Kidney tubule cell (primary cell): ENCODE data around the gene SLC41A1.
"Not testable (repeated sequence)": the region's sequence is repeated elsewhere in the genome, so short reads cannot be mapped to it uniquely, and the experiment has no call there.

ENCODE experiments used
- DNase-seq: peaks from one replicate; pipeline ENCODE4 v3.0.0-alpha.2; 2018; ENCODE audit warnings: low spot score

Gene SLC41A1

DNA sequence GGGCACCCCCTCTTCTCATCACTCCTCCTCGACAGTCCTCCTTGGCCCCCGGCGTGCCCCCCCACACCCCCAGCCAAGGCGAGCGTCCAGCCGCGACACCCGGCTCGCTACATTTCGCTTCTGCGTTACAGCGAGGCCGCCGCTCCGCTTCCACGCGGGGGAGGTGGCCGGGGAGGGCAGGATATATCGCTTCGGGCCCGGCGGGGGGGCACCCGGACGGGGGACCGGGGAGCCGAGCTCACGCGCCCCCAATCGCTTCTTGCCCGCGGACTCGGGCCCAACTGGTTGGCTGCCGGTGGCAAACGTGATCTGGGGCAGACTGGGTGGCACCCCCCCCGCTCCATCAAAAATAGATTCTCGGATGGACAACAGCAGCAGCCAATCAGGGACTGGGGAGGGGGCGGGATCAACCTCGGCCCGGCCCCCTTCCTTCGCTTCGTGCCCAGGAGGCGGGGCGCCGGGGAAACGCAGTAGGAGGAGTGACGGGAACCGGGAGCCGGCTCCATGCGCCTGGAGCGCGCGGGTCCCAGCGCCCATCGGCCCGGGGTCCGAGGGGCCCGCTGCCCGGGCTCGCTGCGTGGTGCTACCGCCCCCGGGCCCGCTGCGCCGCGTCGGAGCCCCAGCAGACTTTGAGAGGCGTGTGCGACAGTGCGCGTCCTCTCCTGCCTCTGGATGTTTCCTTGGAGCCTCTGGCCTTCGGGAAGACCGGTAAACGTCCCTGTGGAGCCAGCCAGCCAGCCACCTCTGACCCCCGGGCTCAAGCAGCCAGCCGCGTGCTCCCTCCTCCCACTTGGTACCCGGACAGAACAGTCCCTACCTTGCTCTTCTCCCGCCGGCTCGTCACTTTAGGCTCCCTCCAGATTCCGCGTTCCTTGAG, at the start of gene SLC41A1:
Gene SLC41A1, minus strand, starts transcription at position 321 of the 877 bp plus-strand sequence. CDS start 2,757 bp downstream, outside the sequence.
- DNase-seq: peak; percentile 91

DNA sequence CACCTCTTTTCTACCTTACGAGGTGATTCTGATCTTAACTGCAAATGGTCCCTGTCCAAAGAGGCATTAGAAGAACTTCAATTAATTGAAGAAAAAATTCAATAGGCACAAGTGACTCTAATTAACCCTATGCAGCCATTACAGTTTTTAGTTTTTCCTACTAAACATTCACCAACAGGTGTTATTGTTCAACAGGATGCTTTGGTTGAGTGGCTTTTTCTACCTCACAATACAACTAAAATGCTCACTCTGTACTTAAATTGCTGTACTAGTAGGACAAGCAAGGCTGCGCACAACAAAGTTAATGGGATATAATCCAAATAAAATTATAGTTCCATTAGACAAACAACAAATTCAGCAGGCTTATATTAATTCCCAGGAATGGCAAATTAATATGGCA, 48.5 kb upstream of the SLC41A1 start:
- DNase-seq: no peak

GRCh38 chr1:205858141-205858961, 45.4 kb upstream of the SLC41A1 start:
- no peak for DNase-seq

DNA sequence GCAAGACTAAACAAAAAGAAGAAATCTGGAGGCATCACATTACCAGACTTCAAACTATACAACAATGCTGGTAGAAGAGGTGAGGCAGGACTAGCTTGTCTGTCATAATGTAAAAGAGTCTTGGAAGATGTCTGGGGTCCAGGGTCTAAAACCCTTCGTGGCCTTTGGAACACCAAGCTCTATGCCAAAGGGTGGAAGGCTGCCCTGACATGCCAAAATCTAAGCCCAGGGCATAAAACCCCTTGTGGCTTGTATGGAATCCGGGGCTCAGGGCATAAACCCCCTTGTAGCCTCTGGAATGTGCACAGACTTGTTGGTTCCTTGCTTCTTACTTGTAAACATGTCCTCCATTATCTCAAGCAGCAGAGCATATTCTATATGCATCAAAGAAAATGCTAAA, 44.5 kb upstream of the SLC41A1 start:
- DNase-seq: not testable (repeated sequence)

- DNase-seq: no peak
These were observed 43.4 kb upstream of the SLC41A1 start for GRCh38 chr1:205856433-205856832.

- DNase-seq: no peak
These were observed 40.0 kb upstream of the SLC41A1 start for GRCh38 chr1:205852969-205853368.

GRCh38 chr1:205851993-205852392, 39.0 kb upstream of the SLC41A1 start:
- no peak for DNase-seq

DNA sequence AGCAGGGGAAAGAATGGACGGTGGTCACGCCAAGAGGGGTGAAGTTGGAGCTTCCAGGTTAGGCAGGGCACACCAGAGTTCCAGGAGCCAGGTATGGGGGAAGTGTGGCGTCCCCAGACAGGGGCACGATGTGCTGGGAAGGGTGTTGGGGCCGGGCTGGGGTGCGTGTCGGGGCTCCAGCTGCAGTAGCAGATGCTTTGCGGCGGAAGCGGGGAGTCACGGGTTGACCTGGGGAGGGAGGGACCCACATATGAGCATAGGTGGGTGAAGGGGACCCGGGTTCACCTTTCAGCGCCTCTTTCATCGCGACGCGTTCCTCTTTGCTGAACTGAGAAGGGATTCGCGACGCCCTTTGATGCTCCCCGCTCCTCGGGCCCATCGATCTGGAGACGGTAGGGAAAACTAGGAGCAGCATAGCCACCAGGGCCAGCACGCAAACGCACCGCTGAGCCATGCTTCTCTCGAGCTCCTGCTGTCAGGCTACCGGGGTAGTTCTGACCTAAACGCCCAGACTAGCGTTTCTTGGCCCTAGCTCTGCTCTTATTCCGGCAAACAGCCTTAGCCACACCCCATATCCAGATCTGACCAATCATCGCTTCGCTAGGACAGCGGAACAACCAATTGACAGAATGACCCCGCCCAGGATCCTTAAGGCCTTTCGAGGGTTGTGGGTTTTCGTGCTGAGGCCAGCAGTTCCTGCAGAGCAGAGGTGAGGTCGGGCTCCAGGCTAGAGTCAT, 36.8 kb upstream of the SLC41A1 start, which contains the start of gene PM20D1:
Gene PM20D1, minus strand, starts transcription at position 514 of the 737 bp plus-strand sequence. Its CDS starts 60 bp downstream, at position 454.
- peak; percentile 20 for DNase-seq

- no peak for DNase-seq
These were observed 30.2 kb upstream of the SLC41A1 start for GRCh38 chr1:205843036-205843859.

DNA sequence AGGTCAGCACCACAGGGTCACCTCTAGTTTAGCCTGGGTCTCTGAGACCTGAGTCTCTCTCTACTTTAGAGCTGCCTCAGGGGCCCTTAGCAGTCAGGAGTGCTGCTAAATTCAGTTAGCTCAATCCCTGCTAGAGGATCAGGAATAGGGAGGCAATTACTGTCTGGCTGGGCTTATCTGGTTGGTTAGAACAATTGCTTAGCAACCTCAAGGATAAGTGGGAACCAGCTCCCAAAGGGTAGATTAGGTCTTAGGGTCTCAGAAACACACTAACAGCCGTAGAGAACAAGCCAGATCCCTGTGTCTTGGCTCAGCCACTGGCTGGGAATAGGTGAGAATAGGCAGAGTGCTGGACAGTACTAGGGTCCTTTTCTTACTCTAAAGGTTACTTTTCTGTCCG, 29.2 kb upstream of the SLC41A1 start:
- no peak for DNase-seq

GRCh38 chr1:205840146-205840923, 27.3 kb upstream of the SLC41A1 start:
- DNase-seq: no peak

GRCh38 chr1:205837382-205837970, 24.5 kb upstream of the SLC41A1 start:
- no peak for DNase-seq

DNA sequence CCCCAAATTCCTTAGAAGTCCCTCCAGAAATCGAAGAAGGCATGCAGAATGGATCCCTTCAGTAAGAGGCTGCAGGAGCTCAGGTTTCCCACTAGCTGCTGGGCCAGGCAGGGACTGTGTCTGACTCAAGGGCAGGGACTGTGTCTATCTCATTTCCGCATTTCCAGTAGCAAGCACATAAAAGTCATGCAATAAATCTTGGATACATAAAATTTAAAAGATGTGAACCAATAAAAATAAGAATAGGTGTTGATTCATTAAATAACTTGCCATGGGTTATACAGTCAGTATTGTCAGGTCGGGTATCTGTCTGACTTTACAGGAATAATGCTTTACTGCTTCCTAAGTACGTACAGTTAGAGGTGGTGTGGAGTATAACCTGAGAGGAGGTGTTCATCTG, 21.8 kb upstream of the SLC41A1 start:
- no peak for DNase-seq

- DNase-seq: peak; percentile 10
These were observed 19.3 kb upstream of the SLC41A1 start for GRCh38 chr1:205832326-205832751.

DNA sequence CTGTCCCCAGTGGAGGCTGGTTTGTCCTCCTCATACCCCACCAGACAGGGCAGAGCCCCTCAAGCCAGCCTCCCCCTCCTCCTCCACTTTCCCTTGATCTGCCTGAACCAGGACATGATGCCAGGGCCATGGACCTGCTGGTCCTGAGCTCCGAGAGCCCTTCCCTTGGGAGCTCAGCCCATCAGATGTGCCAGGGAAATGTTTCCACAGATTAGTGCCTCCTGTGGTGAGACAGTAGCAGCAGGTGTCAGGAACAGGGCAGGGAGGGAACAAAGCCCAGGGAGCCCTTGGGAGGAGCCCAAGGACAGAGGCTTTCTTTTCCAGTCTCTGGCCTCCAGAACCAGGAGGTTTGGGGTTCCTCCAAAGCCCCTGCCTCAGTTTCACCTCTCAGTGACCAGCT, 14.6 kb upstream of the SLC41A1 start:
- no peak for DNase-seq

GRCh38 chr1:205826995-205827394, 14.0 kb upstream of the SLC41A1 start:
- DNase-seq: no peak

GRCh38 chr1:205826016-205826806, 13.2 kb upstream of the SLC41A1 start:
- no peak for DNase-seq

GRCh38 chr1:205824180-205824579, 11.2 kb upstream of the SLC41A1 start:
- DNase-seq: no peak

DNA sequence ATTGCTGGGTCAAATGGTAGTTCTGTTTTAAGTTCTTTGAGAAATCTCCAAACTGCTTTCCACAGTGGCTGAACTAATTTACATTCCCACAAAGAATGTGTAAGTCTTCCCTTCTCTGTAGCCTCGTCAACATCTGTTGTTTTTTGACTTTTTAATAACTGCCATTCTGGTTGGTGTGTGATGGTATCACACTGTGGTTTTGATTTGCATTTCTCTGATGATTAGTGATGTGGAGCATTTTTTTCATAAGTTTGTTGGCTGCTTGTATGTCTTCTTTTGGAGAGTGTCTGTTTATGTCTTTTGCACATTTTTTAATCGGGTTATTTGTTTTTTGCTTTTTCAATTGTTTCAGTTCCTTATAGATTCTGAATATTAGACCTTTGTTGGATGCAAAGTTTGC, 10.3 kb upstream of the SLC41A1 start:
- DNase-seq: not testable (repeated sequence)
